Muscle layer of duodenum (tissue), 2 donors: Measurements from ENCODE around the gene ATP10A.
A peak's percentile ranks its signal among the peaks of the same experiment; 100 is the strongest.
"Not testable (repeated sequence)": the region's sequence is repeated elsewhere in the genome, so short reads cannot be mapped to it uniquely, and the experiment has no call there.

Source experiments
- H3K27ac ChIP-seq: one replicate; pipeline ENCODE4 v1.7.0; 2013; ENCODE audit warnings: mild to moderate bottlenecking, low read length
- H3K27me3 ChIP-seq: one replicate; pipeline ENCODE4 v1.7.0; 2013; ENCODE audit warnings: low read depth, mild to moderate bottlenecking, control low read depth, low read length
- H3K36me3 ChIP-seq, 2 donors: one replicate each; pipeline ENCODE4 v1.7.0; 2013; ENCODE audit warnings: low read length in 2 of 2, control low read depth in 1 of 2, mild to moderate bottlenecking in 1 of 2; ENCODE audit not compliant: insufficient read depth in 2 of 2, control insufficient read depth in 1 of 2
- H3K4me1 ChIP-seq, 2 donors: one replicate each; pipeline ENCODE4 v1.7.0; 2013; ENCODE audit warnings: low read length in 2 of 2, mild to moderate bottlenecking in 2 of 2, control low read depth in 1 of 2, moderate library complexity in 1 of 2; ENCODE audit not compliant: insufficient read depth in 2 of 2, control insufficient read depth in 1 of 2
- H3K4me3 ChIP-seq, 2 donors: one replicate each; pipeline ENCODE4 v1.7.0; 2013; ENCODE audit warnings: low read length in 2 of 2, low read depth in 1 of 2, mild to moderate bottlenecking in 1 of 2
- H3K9me3 ChIP-seq, 2 donors: one replicate each; pipeline ENCODE4 v1.7.0; 2013; ENCODE audit warnings: low read length in 2 of 2, control low read depth in 1 of 2, mild to moderate bottlenecking in 1 of 2; ENCODE audit not compliant: control insufficient read depth in 1 of 2
- donor health status: healthy.

Gene ATP10A

DNA sequence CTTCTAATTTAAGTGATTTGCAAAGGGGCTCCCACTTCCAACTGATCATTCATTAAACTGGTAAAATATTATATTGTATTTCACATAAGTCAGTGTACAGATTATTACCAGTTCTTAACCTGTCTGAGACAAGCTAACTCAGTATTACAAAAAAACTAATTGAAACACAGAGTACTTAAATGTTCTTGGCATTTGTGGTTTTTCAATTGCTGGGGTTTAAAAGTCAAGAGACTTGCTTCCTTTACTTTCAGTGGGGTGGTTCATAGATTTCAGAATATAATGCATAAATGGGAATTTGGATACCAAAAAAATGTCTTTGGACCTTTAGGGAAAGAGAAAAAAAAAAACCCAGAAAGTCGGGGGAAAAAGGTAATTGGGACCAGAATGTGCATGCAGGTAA is 85.0 kb downstream of the ATP10A start:
- Histone ChIP-seq H3K4me1 (no peaks in the 10 kb centered on the region), H3K9me3 (no peaks in the 10 kb centered on the region), H3K4me3 (no peak overlapping the region), H3K27ac (no peak overlapping the region), H3K36me3 (peaks cover 0 to 10% of the 10 kb centered on the region in 2 donors), H3K27me3 (no peaks in the 10 kb centered on the region)

DNA sequence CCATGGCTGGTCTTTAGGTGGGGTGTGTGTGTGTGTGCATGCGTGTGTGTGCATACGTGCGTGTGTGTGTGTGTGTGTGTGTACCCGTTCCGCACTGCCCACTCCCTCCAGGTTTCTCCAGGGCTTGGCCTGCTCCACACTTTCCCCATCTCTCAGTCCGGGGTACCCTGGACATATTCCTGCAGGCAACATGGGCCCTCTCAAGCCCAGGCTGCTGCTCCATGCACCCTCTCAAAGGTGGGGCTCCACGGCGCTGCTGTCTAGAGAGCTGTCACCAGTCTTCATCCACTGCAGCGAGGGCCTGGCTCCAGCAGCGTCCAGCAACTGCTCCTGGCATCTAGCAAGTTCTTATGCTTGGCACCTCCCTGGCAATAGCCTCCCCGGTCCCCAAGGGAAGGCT is 86.1 kb downstream of the ATP10A start:
- no peak overlapping the region for H3K27ac ChIP-seq
- H3K27me3 ChIP-seq, result no peaks in the 10 kb centered on the region
- no peaks in the 10 kb centered on the region for H3K9me3 ChIP-seq
- H3K4me1 ChIP-seq, result no peaks in the 10 kb centered on the region
- no peak overlapping the region for H3K4me3 ChIP-seq
- peaks cover 0 to 10% of the 10 kb centered on the region in 2 donors for H3K36me3 ChIP-seq

GRCh38 chr15:25776071-25776746 is 86.9 kb downstream of the ATP10A start:
- Histone ChIP-seq H3K9me3 (no peaks in the 10 kb centered on the region), H3K27ac (peak overlapping the region; percentile 52), H3K4me3 (no peak overlapping the region), H3K27me3 (no peaks in the 10 kb centered on the region), H3K36me3 (peaks cover 0 to 10% of the 10 kb centered on the region in 2 donors), H3K4me1 (no peaks in the 10 kb centered on the region)

- Histone ChIP-seq H3K27me3 (no peaks in the 10 kb centered on the region), H3K36me3 (peaks cover 0 to 6% of the 10 kb centered on the region in 2 donors), H3K4me1 (no peaks in the 10 kb centered on the region), H3K27ac (peak overlapping the region; percentile 52), H3K4me3 (no peak overlapping the region), H3K9me3 (no peaks in the 10 kb centered on the region)
Measured at GRCh38 chr15:25775317-25775912, 87.7 kb downstream of the ATP10A start.

DNA sequence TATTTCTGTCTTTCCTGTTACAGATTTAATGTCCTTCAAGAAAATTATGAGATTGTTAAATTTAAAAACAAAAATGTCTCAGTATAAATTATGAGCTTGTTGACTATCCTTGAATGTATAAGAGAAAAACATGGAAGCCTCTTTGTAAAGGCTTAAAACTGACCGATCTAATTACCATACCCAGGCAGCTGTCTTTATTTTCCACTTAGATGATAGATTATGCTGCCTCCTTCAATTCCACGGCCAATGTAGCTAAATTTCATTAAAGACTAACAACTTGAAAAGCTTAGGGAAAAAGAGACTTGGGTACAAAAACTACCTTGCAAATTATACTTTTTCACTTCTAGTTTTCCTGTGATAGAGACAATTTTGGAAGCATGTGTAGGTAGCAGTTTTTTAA is 88.3 kb downstream of the ATP10A start:
- H3K4me3 ChIP-seq, result no peak overlapping the region
- H3K4me1 ChIP-seq, result no peaks in the 10 kb centered on the region
- no peaks in the 10 kb centered on the region for H3K27me3 ChIP-seq
- peaks cover 0 to under 1% of the 10 kb centered on the region in 2 donors for H3K36me3 ChIP-seq
- H3K9me3 ChIP-seq, result no peaks in the 10 kb centered on the region
- H3K27ac ChIP-seq, result no peak overlapping the region

DNA sequence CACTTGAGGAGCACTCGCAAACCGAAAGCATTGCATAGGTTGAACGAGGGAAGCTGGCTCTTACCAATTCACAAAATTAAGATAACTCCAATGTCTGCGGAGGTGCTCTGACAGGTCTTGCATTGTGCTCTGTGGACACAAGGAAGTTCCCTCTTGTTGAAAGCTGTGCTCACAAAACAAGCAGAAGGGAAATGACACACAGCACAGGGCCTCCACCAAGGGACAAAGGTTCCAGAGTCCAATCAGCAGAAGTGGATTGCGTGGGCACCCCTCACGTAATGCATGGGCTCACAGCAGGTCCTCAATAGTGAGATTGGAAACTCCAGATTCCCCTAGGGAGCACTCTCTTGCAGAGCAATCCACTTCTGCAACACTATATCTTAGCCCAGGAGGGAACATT is 89.9 kb downstream of the ATP10A start:
- Histone ChIP-seq H3K4me1 (no peaks in the 10 kb centered on the region), H3K27me3 (no peaks in the 10 kb centered on the region), H3K27ac (no peak overlapping the region), H3K36me3 (no peaks in the 10 kb centered on the region), H3K9me3 (no peaks in the 10 kb centered on the region), H3K4me3 (no peak overlapping the region)

GRCh38 chr15:25772500-25772899 is 90.6 kb downstream of the ATP10A start:
- no peak overlapping the region for H3K27ac ChIP-seq
- H3K36me3 ChIP-seq, result no peaks in the 10 kb centered on the region
- H3K4me3 ChIP-seq, result no peak overlapping the region
- no peaks in the 10 kb centered on the region for H3K4me1 ChIP-seq
- H3K27me3 ChIP-seq, result no peaks in the 10 kb centered on the region
- H3K9me3 ChIP-seq, result no peaks in the 10 kb centered on the region

GRCh38 chr15:25771736-25772135 is 91.4 kb downstream of the ATP10A start:
- H3K36me3 ChIP-seq, H3K9me3 ChIP-seq, H3K4me1 ChIP-seq, H3K4me3 ChIP-seq, H3K27me3 ChIP-seq, H3K27ac ChIP-seq: not testable (repeated sequence)

DNA sequence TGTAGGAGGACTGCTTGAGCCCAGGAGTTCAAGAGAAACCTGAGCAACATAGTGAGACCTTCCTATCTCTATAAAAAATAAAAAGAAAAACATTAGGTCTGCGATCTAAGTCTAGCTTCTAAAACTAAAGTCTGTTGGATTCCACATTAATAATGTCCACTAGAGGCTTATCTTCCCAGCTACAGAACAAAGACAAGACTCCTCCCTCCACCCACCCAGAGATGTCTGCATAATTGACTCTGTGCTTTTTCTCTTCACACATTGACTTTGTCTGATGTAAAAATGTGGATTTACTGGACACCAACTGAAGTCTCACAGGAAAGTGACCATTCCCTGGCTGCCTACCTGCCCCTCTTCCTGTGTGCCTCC is 91.8 kb downstream of the ATP10A start:
- Histone ChIP-seq H3K36me3 (no peaks in the 10 kb centered on the region), H3K27ac (no peak overlapping the region), H3K27me3 (no peaks in the 10 kb centered on the region), H3K4me1 (no peaks in the 10 kb centered on the region), H3K9me3 (no peaks in the 10 kb centered on the region), H3K4me3 (no peak overlapping the region)

- no peak overlapping the region for H3K27ac ChIP-seq
- H3K27me3 ChIP-seq, result no peaks in the 10 kb centered on the region
- H3K4me3 ChIP-seq, result no peak overlapping the region
- H3K4me1 ChIP-seq, result no peaks in the 10 kb centered on the region
- no peaks in the 10 kb centered on the region for H3K9me3 ChIP-seq
- H3K36me3 ChIP-seq, result no peaks in the 10 kb centered on the region
Measured at GRCh38 chr15:25770618-25771337, 92.3 kb downstream of the ATP10A start.

GRCh38 chr15:25770031-25770430 is 93.1 kb downstream of the ATP10A start:
- no peak overlapping the region for H3K27ac ChIP-seq
- H3K9me3 ChIP-seq, result no peaks in the 10 kb centered on the region
- no peaks in the 10 kb centered on the region for H3K27me3 ChIP-seq
- no peak overlapping the region for H3K4me3 ChIP-seq
- H3K36me3 ChIP-seq, result no peaks in the 10 kb centered on the region
- no peaks in the 10 kb centered on the region for H3K4me1 ChIP-seq
